GM23338 (cell line): Measurements from ENCODE around the gene EHF. TPM values are rescaled to one million over a fixed set of nuclear protein-coding genes. Genes with fewer than 3 reads are reported as not detected.

Source experiments
- ATAC-seq: fragments of 200-7000 bp; cut with Tn5 transposase; 3 replicates; pipeline ENCODE4 v1.9.1; 2020
- DNase-seq: peaks from one replicate; pipeline ENCODE4 v3.0.0-alpha.2; 2015; ENCODE audit warnings: low spot score
- H2AFZ ChIP-seq: fragments of 200-600 bp; sonication (generic); 2 replicates; pipeline ENCODE4 v1.8.0; 2016; ENCODE audit warnings: antibody characterized with exemption, mild to moderate bottlenecking, moderate library complexity
- H3F3A ChIP-seq: fragments of 200-600 bp; sonication (generic); replicated peaks from 2 replicates; pipeline ENCODE4 v1.8.0; 2017; ENCODE audit warnings: antibody characterized with exemption, mixed run types, low read depth
- H3K27ac ChIP-seq: fragments of 200-600 bp; sonication (generic); 2 replicates; pipeline ENCODE4 v1.6.1; 2016; ENCODE audit warnings: low read depth
- H3K27me3 ChIP-seq: fragments of 200-600 bp; sonication (generic); 2 replicates; pipeline ENCODE4 v1.8.0; 2016; ENCODE audit warnings: mild to moderate bottlenecking, mixed run types, moderate library complexity; ENCODE audit not compliant: insufficient read depth
- H3K36me3 ChIP-seq: fragments of 200-600 bp; sonication (generic); 2 replicates; pipeline ENCODE4 v1.8.0; 2016; ENCODE audit warnings: mild to moderate bottlenecking; ENCODE audit not compliant: insufficient read depth
- H3K4me1 ChIP-seq: fragments of 200-600 bp; sonication (generic); 2 replicates; pipeline ENCODE4 v1.8.0; 2016; ENCODE audit warnings: mild to moderate bottlenecking, moderate library complexity; ENCODE audit not compliant: insufficient read depth
- H3K4me2 ChIP-seq: fragments of 200-600 bp; sonication (generic); 2 replicates; pipeline ENCODE4 v1.7.1; 2017; ENCODE audit warnings: mixed run types
- H3K4me3 ChIP-seq: fragments of 200-600 bp; sonication (generic); 2 replicates; pipeline ENCODE4 v1.6.1; 2016; ENCODE audit warnings: mixed run types
- H3K79me2 ChIP-seq: fragments of 200-600 bp; sonication (generic); replicated peaks from 2 replicates; pipeline ENCODE4 v1.8.0; 2017; ENCODE audit warnings: mild to moderate bottlenecking; ENCODE audit not compliant: insufficient read depth
- H3K9me2 ChIP-seq: fragments of 200-600 bp; sonication (generic); 2 replicates; pipeline ENCODE4 v1.8.0; 2017; ENCODE audit not compliant: insufficient read depth
- H4K20me1 ChIP-seq: fragments of 200-600 bp; sonication (generic); replicated peaks from 2 replicates; pipeline ENCODE4 v1.8.0; 2017; ENCODE audit warnings: mild to moderate bottlenecking; ENCODE audit not compliant: insufficient read depth
- H3K27ac Mint-ChIP-seq: 2 replicates; pipeline ENCODE4 v1.8.0; 2020; ENCODE audit warnings: inconsistent platforms, mild to moderate bottlenecking, moderate library complexity, mixed read lengths
- H3K27me3 Mint-ChIP-seq: 3 replicates; pipeline ENCODE4 v1.8.0; 2022; ENCODE audit warnings: low read depth, mild to moderate bottlenecking, moderate library complexity, mixed read lengths, inconsistent platforms; ENCODE audit not compliant: insufficient read depth, poor library complexity
- H3K36me3 Mint-ChIP-seq: 3 replicates; pipeline ENCODE4 v1.8.0; 2021; ENCODE audit warnings: low read depth, mild to moderate bottlenecking, inconsistent platforms, moderate library complexity, mixed read lengths
- H3K4me1 Mint-ChIP-seq: 3 replicates; pipeline ENCODE4 v1.8.0; 2020; ENCODE audit warnings: mild to moderate bottlenecking, inconsistent platforms, mixed read lengths
- H3K4me3 Mint-ChIP-seq: 3 replicates; pipeline ENCODE4 v1.8.0; 2021; ENCODE audit warnings: moderate library complexity, mild to moderate bottlenecking, inconsistent platforms, mixed read lengths
- H3K9me3 Mint-ChIP-seq: 3 replicates; pipeline ENCODE4 v1.8.0; 2020; ENCODE audit warnings: moderate library complexity, mild to moderate bottlenecking, inconsistent platforms, mixed read lengths
- CREB1 ChIP-seq: fragments of 250-450 bp; sonication (Bioruptor Pico); IDR thresholded peaks from 2 replicates; pipeline ENCODE4 v1.5.0; 2020; ENCODE audit warnings: low read depth, mild to moderate bottlenecking, moderate library complexity
- ETS1 ChIP-seq: IDR thresholded peaks from 2 replicates; pipeline ENCODE4 v1.6.1; 2016; ENCODE audit warnings: antibody characterized with exemption
- EZH2 ChIP-seq: fragments of 200-600 bp; sonication (generic); IDR thresholded peaks from one replicate; pipeline ENCODE4 v1.8.0; 2017; ENCODE audit warnings: antibody characterized with exemption, mild to moderate bottlenecking, low read depth; ENCODE audit not compliant: unreplicated experiment
- EZH2phosphoT487 ChIP-seq: fragments of 200-600 bp; sonication (generic); IDR thresholded peaks from one replicate; pipeline ENCODE4 v1.8.1; 2018; ENCODE audit warnings: antibody characterized with exemption; ENCODE audit not compliant: unreplicated experiment
- JUNB ChIP-seq: IDR thresholded peaks from one replicate; pipeline ENCODE4 v1.6.1; 2016; ENCODE audit warnings: antibody characterized with exemption; ENCODE audit not compliant: unreplicated experiment
- NANOG ChIP-seq: IDR thresholded peaks from 2 replicates; pipeline ENCODE4 v1.6.1; 2016; ENCODE audit warnings: antibody characterized with exemption, borderline replicate concordance
- POLR2AphosphoS5 ChIP-seq: IDR thresholded peaks from 2 replicates; pipeline ENCODE4 v1.6.1; 2016; ENCODE audit warnings: antibody characterized with exemption, low read depth
- REST ChIP-seq: IDR thresholded peaks from one replicate; pipeline ENCODE4 v1.6.1; 2018; ENCODE audit warnings: antibody characterized with exemption; ENCODE audit not compliant: unreplicated experiment
- STAT1 ChIP-seq: IDR thresholded peaks from one replicate; pipeline ENCODE4 v1.6.1; 2016; ENCODE audit warnings: antibody characterized with exemption; ENCODE audit not compliant: unreplicated experiment
- ZNF114 ChIP-seq: fragments of 250-450 bp; sonication (Bioruptor Pico); IDR thresholded peaks from 2 replicates; pipeline ENCODE4 v1.5.0; 2020; ENCODE audit warnings: mild to moderate bottlenecking, moderate library complexity
- ZNF331 ChIP-seq: fragments of 250-450 bp; sonication (Bioruptor Pico); IDR thresholded peaks from 2 replicates; pipeline ENCODE4 v1.5.0; 2020; ENCODE audit warnings: low read depth, mild to moderate bottlenecking, moderate library complexity
- ZNF462 ChIP-seq: fragments of 250-450 bp; sonication (Bioruptor Pico); IDR thresholded peaks from 2 replicates; pipeline ENCODE4 v1.5.0; 2020; ENCODE audit warnings: mild to moderate bottlenecking, moderate library complexity
- polyA plus RNA-seq: library from polyadenylated mRNA; unstranded; fragments of >200 nt; fragmentation: Nextera tagmentation; extraction: Ambion mirVana; gene quantifications from 2 replicates; pipeline ENCODE4 v1.2.1, GENCODE V29; 2016
- total RNA-seq: library from RNA; depleted of rRNA; stranded (reverse); fragments of >200 nt; shearing (Covaris generic); gene quantifications from 2 replicates; pipeline ENCODE4 v1.2.3, GENCODE V29; 2014
- TF ChIP-seq, protein P1 (sequence below), 2 experiments: fragments of 200-600 bp in 1 of 2; sonication (generic) in 1 of 2; conservative IDR thresholded peaks; 2 replicates each; pipeline versions ENCODE4 v1.5.1 to v1.6.1; 2016 to 2017; ENCODE audit warnings: antibody characterized with exemption in 2 of 2, low read depth in 2 of 2, mild to moderate bottlenecking in 2 of 2, moderate library complexity in 1 of 2

EHF gene
- total and polyA plus RNA-seq, 2 experiments from 2014 or later = not detected

- ATAC-seq (no peak), DNase-seq (no peak)
- peaks cover 12% of the 10 kb centered on the region for H3K4me1 ChIP-seq
- H3K27me3 ChIP-seq = no peaks in the 10 kb centered on the region
- H2AFZ ChIP-seq = no peak overlapping the region
- no peak overlapping the region for H3K4me3 Mint-ChIP-seq
- TF ChIP-seq EZH2phosphoT487 (no peak), STAT1 (no peak), ZNF114 (CRISPR knock-in tag) (no peak), REST (no peak), EZH2 (no peak), POLR2AphosphoS5 (no peak), CREB1 (CRISPR knock-in tag) (no peak), ZNF331 (no peak), JUNB (no peak), ZNF462 (no peak), NANOG (no peak), ETS1 (no peak)
- TF ChIP-seq, protein P1, sequence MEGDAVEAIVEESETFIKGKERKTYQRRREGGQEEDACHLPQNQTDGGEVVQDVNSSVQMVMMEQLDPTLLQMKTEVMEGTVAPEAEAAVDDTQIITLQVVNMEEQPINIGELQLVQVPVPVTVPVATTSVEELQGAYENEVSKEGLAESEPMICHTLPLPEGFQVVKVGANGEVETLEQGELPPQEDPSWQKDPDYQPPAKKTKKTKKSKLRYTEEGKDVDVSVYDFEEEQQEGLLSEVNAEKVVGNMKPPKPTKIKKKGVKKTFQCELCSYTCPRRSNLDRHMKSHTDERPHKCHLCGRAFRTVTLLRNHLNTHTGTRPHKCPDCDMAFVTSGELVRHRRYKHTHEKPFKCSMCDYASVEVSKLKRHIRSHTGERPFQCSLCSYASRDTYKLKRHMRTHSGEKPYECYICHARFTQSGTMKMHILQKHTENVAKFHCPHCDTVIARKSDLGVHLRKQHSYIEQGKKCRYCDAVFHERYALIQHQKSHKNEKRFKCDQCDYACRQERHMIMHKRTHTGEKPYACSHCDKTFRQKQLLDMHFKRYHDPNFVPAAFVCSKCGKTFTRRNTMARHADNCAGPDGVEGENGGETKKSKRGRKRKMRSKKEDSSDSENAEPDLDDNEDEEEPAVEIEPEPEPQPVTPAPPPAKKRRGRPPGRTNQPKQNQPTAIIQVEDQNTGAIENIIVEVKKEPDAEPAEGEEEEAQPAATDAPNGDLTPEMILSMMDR (conservative IDR thresholded peaks at IDR 0.05; ENCODE audit: low read depth in 2 of 2) = no peak
- H3K9me2 ChIP-seq = peaks cover 9% of the 10 kb centered on the region; the same call in 1 of the 2 replicates
- H3K79me2 ChIP-seq = no peaks in the 10 kb centered on the region
- peaks cover 13% of the 10 kb centered on the region for H3K4me1 Mint-ChIP-seq
- H4K20me1 ChIP-seq = no peaks in the 10 kb centered on the region
- H3K4me2 ChIP-seq = no peak overlapping the region
- H3K27me3 Mint-ChIP-seq = peaks cover 3% of the 10 kb centered on the region
- H3K4me3 ChIP-seq = no peak overlapping the region
- H3F3A ChIP-seq = no peaks in the 10 kb centered on the region
- H3K27ac Mint-ChIP-seq = no peak overlapping the region
- no peak overlapping the region for H3K27ac ChIP-seq
- H3K36me3 Mint-ChIP-seq = no peaks in the 10 kb centered on the region
- no peaks in the 10 kb centered on the region for H3K9me3 Mint-ChIP-seq
- no peaks in the 10 kb centered on the region for H3K36me3 ChIP-seq
These were observed 7.9 kb upstream of the EHF start for GRCh38 chr11:34613015-34613414.
